WTC11 (cell line): ENCODE measurements around the gene ZNF407. TPM values are rescaled to one million over a fixed set of nuclear protein-coding genes. Genes with fewer than 3 reads are reported as not detected.

Experiments used
- ATAC-seq: fragments of 200-7000 bp; cut with Tn5 transposase; 2 replicates; pipeline ENCODE4 v1.10.0; 2021; ENCODE audit warnings: mild to moderate bottlenecking, moderate library complexity
- CTCF ChIA-PET: fragments of 300-600 bp; sonication (Branson Sonifier 250); formaldehyde crosslinking; loops from one replicate; lab custom pipeline; 2021; ENCODE audit warnings: antibody characterized with exemption; lab: Charles Lee
- POLR2A ChIA-PET: fragments of 350-600 bp; sonication (Branson Sonifier 250); formaldehyde crosslinking; loops from one replicate; lab custom pipeline; 2021; ENCODE audit warnings: antibody characterized with exemption; lab: Charles Lee
- DNase-seq: peaks from one replicate; pipeline ENCODE4 v3.0.0; 2021; ENCODE audit warnings: low spot score
- H3K27ac Mint-ChIP-seq: 2 replicates; pipeline ENCODE4 v1.8.0; 2021; ENCODE audit warnings: mixed read lengths
- H3K27me3 Mint-ChIP-seq: 2 replicates; pipeline ENCODE4 v1.8.0; 2021; ENCODE audit warnings: low read depth, mild to moderate bottlenecking, moderate library complexity, mixed read lengths
- H3K36me3 Mint-ChIP-seq: 2 replicates; pipeline ENCODE4 v1.8.0; 2021; ENCODE audit warnings: mixed read lengths
- H3K4me1 Mint-ChIP-seq: 2 replicates; pipeline ENCODE4 v1.8.0; 2022; ENCODE audit warnings: mixed read lengths
- H3K4me3 Mint-ChIP-seq: 2 replicates; pipeline ENCODE4 v1.8.0; 2021; ENCODE audit warnings: mild to moderate bottlenecking, moderate library complexity, mixed read lengths
- H3K9me3 Mint-ChIP-seq: 2 replicates; pipeline ENCODE4 v1.8.0; 2021; ENCODE audit warnings: mixed read lengths
- CREB1 ChIP-seq: sonication (generic); formaldehyde crosslinking; IDR thresholded peaks from 2 replicates; pipeline ENCODE4 v1.8.0; 2023; ENCODE audit warnings: mild to moderate bottlenecking, missing genetic modification reagents
- ELF4 ChIP-seq: sonication (generic); formaldehyde crosslinking; IDR thresholded peaks from 2 replicates; pipeline ENCODE4 v1.8.1; 2022; ENCODE audit warnings: low read depth, mild to moderate bottlenecking, moderate library complexity, missing genetic modification reagents
- FOXK1 ChIP-seq: sonication (generic); formaldehyde crosslinking; IDR thresholded peaks from 2 replicates; pipeline ENCODE4 v1.8.0; 2022; ENCODE audit warnings: mild to moderate bottlenecking, moderate library complexity, missing genetic modification reagents
- NFATC4 ChIP-seq: fragments of 250-450 bp; sonication (Bioruptor Pico); IDR thresholded peaks from 2 replicates; pipeline ENCODE4 v1.9.0; 2021; ENCODE audit warnings: mild to moderate bottlenecking
- NR2C2 ChIP-seq: sonication (generic); formaldehyde crosslinking; IDR thresholded peaks from 2 replicates; pipeline ENCODE4 v1.8.0; 2022; ENCODE audit warnings: mild to moderate bottlenecking, missing genetic modification reagents
- PRDM15 ChIP-seq: sonication (generic); formaldehyde crosslinking; IDR thresholded peaks from 2 replicates; pipeline ENCODE4 v1.8.0; 2022; ENCODE audit warnings: missing genetic modification reagents
- SOX15 ChIP-seq: fragments of 250-450 bp; sonication (Bioruptor Pico); IDR thresholded peaks from 2 replicates; pipeline ENCODE4 v1.9.0; 2021; ENCODE audit warnings: mild to moderate bottlenecking
- TEAD1 ChIP-seq: sonication (generic); formaldehyde crosslinking; IDR thresholded peaks from 2 replicates; pipeline ENCODE4 v1.8.0; 2022; ENCODE audit warnings: mild to moderate bottlenecking, missing genetic modification reagents
- USF1 ChIP-seq: sonication (generic); formaldehyde crosslinking; IDR thresholded peaks from 2 replicates; pipeline ENCODE4 v1.8.0; 2022; ENCODE audit warnings: mild to moderate bottlenecking, missing genetic modification reagents
- ZMAT4 ChIP-seq: fragments of 250-450 bp; sonication (Bioruptor Pico); IDR thresholded peaks from 2 replicates; pipeline ENCODE4 v1.9.0; 2021; ENCODE audit warnings: mild to moderate bottlenecking
- ZNF121 ChIP-seq: sonication (generic); formaldehyde crosslinking; IDR thresholded peaks from 2 replicates; pipeline ENCODE4 v1.8.0; 2023; ENCODE audit warnings: missing genetic modification reagents
- ZNF138 ChIP-seq: sonication (generic); formaldehyde crosslinking; conservative IDR thresholded peaks from 2 replicates; pipeline ENCODE4 v1.8.1; 2022; ENCODE audit warnings: mild to moderate bottlenecking, moderate library complexity, missing genetic modification reagents
- ZNF219 ChIP-seq: sonication (generic); formaldehyde crosslinking; IDR thresholded peaks from 2 replicates; pipeline ENCODE4 v1.8.0; 2023; ENCODE audit warnings: missing genetic modification reagents, mild to moderate bottlenecking, borderline replicate concordance
- ZNF263 ChIP-seq: sonication (generic); formaldehyde crosslinking; IDR thresholded peaks from 2 replicates; pipeline ENCODE4 v1.8.1; 2022; ENCODE audit warnings: low read depth, mild to moderate bottlenecking, moderate library complexity, missing genetic modification reagents
- ZNF396 ChIP-seq: fragments of 250-450 bp; sonication (Bioruptor Pico); IDR thresholded peaks from 2 replicates; pipeline ENCODE4 v1.8.0; 2021; ENCODE audit warnings: mild to moderate bottlenecking, moderate library complexity, borderline replicate concordance
- ZNF671 ChIP-seq: fragments of 250-450 bp; sonication (Bioruptor Pico); IDR thresholded peaks from 2 replicates; pipeline ENCODE4 v1.8.0; 2021; ENCODE audit warnings: mild to moderate bottlenecking
- total RNA-seq: library from RNA; stranded (reverse); gene quantifications from 3 replicates; pipeline ENCODE4 v1.2.3, GENCODE V29; 2021
- TF ChIP-seq, protein P1 (sequence below): sonication (generic); formaldehyde crosslinking; IDR thresholded peaks from 2 replicates; pipeline ENCODE4 v1.8.1; 2023; ENCODE audit warnings: mild to moderate bottlenecking, missing genetic modification reagents, moderate library complexity
- TF ChIP-seq, protein P2 (sequence below): fragments of 250-450 bp; sonication (Bioruptor Pico); IDR thresholded peaks from 2 replicates; pipeline ENCODE4 v1.9.0; 2021; ENCODE audit warnings: moderate library complexity, mild to moderate bottlenecking, inconsistent platforms, borderline replicate concordance
- TF ChIP-seq, protein P3 (sequence below): sonication (generic); formaldehyde crosslinking; IDR thresholded peaks from 2 replicates; pipeline ENCODE4 v1.8.0; 2022; ENCODE audit warnings: mild to moderate bottlenecking, missing genetic modification reagents
- TF ChIP-seq, protein P4 (sequence below): sonication (generic); formaldehyde crosslinking; conservative IDR thresholded peaks from 2 replicates; pipeline ENCODE4 v1.8.1; 2023; ENCODE audit warnings: mild to moderate bottlenecking, low read depth, missing genetic modification reagents, moderate library complexity
- TF ChIP-seq, protein P5 (sequence below): sonication (generic); formaldehyde crosslinking; IDR thresholded peaks from 2 replicates; pipeline ENCODE4 v1.8.0; 2022; ENCODE audit warnings: mild to moderate bottlenecking, missing genetic modification reagents
- TF ChIP-seq, protein P6 (sequence below): sonication (generic); formaldehyde crosslinking; IDR thresholded peaks from 2 replicates; pipeline ENCODE4 v1.8.1; 2023; ENCODE audit warnings: mild to moderate bottlenecking, missing genetic modification reagents, borderline replicate concordance

ZNF407 gene
- total RNA-seq, 1 experiment from 2014 or later, result 6.5 TPM

- no peaks in the 10 kb centered on the region for H3K27me3 Mint-ChIP-seq
- no peak for ATAC-seq
- no peak overlapping the region for H3K27ac Mint-ChIP-seq
- no peaks in the 10 kb centered on the region for H3K36me3 Mint-ChIP-seq
- ChIA-PET CTCF (no interaction called here), POLR2A (no interaction called here)
- H3K9me3 Mint-ChIP-seq, result no peaks in the 10 kb centered on the region
- TF ChIP-seq CREB1, result no peak
- no peak for TF ChIP-seq PRDM15
- TF ChIP-seq NFATC4 (CRISPR knock-in tag), result no peak
- no peak for TF ChIP-seq ZNF121 (CRISPR knock-in tag)
- TF ChIP-seq ZNF671, result no peak
- no peak for TF ChIP-seq ZNF138 (CRISPR knock-in tag)
- no peak for TF ChIP-seq FOXK1 (CRISPR knock-in tag)
- TF ChIP-seq TEAD1 (CRISPR knock-in tag), result no peak
- TF ChIP-seq USF1 (CRISPR knock-in tag), result no peak
- TF ChIP-seq, protein P1, sequence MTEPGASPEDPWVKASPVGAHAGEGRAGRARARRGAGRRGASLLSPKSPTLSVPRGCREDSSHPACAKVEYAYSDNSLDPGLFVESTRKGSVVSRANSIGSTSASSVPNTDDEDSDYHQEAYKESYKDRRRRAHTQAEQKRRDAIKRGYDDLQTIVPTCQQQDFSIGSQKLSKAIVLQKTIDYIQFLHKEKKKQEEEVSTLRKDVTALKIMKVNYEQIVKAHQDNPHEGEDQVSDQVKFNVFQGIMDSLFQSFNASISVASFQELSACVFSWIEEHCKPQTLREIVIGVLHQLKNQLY (CRISPR knock-in tag), result no peak
- TF ChIP-seq, protein P2, sequence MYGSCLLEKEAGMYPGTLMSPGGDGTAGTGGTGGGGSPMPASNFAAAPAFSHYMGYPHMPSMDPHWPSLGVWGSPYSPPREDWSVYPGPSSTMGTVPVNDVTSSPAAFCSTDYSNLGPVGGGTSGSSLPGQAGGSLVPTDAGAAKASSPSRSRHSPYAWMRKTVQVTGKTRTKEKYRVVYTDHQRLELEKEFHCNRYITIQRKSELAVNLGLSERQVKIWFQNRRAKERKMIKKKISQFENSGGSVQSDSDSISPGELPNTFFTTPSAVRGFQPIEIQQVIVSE, result no peak
- TF ChIP-seq ZNF219 (CRISPR knock-in tag), result no peak
- TF ChIP-seq, protein P3, sequence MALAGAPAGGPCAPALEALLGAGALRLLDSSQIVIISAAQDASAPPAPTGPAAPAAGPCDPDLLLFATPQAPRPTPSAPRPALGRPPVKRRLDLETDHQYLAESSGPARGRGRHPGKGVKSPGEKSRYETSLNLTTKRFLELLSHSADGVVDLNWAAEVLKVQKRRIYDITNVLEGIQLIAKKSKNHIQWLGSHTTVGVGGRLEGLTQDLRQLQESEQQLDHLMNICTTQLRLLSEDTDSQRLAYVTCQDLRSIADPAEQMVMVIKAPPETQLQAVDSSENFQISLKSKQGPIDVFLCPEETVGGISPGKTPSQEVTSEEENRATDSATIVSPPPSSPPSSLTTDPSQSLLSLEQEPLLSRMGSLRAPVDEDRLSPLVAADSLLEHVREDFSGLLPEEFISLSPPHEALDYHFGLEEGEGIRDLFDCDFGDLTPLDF, result no peak
- TF ChIP-seq ZNF396 (CRISPR knock-in tag), result no peak
- TF ChIP-seq ELF4 (CRISPR knock-in tag), result no peak
- TF ChIP-seq NR2C2 (CRISPR knock-in tag), result no peak
- H3K4me3 Mint-ChIP-seq, result no peak overlapping the region
- no peak for DNase-seq
- H3K4me1 Mint-ChIP-seq, result peaks cover 7% of the 10 kb centered on the region
Observed at GRCh38 chr18:74857901-74858300, 260.2 kb downstream of the ZNF407 start.

GRCh38 chr18:74861154-74861553 lies 263.5 kb downstream of the ZNF407 start:
- H3K4me3 Mint-ChIP-seq, result no peak overlapping the region
- CTCF ChIA-PET, result interaction anchor here (0.9 to 1.1 kb wide), 2 partner anchors 41 to 181 kb away, joined by 3 read pairs; no protein-coding TSS in a partner anchor
- no peaks in the 10 kb centered on the region for H3K27me3 Mint-ChIP-seq
- H3K4me1 Mint-ChIP-seq, result no peaks in the 10 kb centered on the region
- H3K27ac Mint-ChIP-seq, result no peak overlapping the region
- POLR2A ChIA-PET, result no interaction called here
- H3K36me3 Mint-ChIP-seq, result no peaks in the 10 kb centered on the region
- DNase-seq (no peak), ATAC-seq (no peak)
- no peaks in the 10 kb centered on the region for H3K9me3 Mint-ChIP-seq
- TF ChIP-seq ZMAT4 (CRISPR knock-in tag) (no peak), SOX15 (CRISPR knock-in tag) (no peak), ZNF263 (CRISPR knock-in tag) (no peak), NFATC4 (CRISPR knock-in tag) (no peak)
- TF ChIP-seq, protein P4, sequence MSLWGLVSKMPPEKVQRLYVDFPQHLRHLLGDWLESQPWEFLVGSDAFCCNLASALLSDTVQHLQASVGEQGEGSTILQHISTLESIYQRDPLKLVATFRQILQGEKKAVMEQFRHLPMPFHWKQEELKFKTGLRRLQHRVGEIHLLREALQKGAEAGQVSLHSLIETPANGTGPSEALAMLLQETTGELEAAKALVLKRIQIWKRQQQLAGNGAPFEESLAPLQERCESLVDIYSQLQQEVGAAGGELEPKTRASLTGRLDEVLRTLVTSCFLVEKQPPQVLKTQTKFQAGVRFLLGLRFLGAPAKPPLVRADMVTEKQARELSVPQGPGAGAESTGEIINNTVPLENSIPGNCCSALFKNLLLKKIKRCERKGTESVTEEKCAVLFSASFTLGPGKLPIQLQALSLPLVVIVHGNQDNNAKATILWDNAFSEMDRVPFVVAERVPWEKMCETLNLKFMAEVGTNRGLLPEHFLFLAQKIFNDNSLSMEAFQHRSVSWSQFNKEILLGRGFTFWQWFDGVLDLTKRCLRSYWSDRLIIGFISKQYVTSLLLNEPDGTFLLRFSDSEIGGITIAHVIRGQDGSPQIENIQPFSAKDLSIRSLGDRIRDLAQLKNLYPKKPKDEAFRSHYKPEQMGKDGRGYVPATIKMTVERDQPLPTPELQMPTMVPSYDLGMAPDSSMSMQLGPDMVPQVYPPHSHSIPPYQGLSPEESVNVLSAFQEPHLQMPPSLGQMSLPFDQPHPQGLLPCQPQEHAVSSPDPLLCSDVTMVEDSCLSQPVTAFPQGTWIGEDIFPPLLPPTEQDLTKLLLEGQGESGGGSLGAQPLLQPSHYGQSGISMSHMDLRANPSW (CRISPR knock-in tag), result no peak
- TF ChIP-seq, protein P5, sequence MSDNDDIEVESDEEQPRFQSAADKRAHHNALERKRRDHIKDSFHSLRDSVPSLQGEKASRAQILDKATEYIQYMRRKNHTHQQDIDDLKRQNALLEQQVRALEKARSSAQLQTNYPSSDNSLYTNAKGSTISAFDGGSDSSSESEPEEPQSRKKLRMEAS, result no peak
- TF ChIP-seq, protein P6, sequence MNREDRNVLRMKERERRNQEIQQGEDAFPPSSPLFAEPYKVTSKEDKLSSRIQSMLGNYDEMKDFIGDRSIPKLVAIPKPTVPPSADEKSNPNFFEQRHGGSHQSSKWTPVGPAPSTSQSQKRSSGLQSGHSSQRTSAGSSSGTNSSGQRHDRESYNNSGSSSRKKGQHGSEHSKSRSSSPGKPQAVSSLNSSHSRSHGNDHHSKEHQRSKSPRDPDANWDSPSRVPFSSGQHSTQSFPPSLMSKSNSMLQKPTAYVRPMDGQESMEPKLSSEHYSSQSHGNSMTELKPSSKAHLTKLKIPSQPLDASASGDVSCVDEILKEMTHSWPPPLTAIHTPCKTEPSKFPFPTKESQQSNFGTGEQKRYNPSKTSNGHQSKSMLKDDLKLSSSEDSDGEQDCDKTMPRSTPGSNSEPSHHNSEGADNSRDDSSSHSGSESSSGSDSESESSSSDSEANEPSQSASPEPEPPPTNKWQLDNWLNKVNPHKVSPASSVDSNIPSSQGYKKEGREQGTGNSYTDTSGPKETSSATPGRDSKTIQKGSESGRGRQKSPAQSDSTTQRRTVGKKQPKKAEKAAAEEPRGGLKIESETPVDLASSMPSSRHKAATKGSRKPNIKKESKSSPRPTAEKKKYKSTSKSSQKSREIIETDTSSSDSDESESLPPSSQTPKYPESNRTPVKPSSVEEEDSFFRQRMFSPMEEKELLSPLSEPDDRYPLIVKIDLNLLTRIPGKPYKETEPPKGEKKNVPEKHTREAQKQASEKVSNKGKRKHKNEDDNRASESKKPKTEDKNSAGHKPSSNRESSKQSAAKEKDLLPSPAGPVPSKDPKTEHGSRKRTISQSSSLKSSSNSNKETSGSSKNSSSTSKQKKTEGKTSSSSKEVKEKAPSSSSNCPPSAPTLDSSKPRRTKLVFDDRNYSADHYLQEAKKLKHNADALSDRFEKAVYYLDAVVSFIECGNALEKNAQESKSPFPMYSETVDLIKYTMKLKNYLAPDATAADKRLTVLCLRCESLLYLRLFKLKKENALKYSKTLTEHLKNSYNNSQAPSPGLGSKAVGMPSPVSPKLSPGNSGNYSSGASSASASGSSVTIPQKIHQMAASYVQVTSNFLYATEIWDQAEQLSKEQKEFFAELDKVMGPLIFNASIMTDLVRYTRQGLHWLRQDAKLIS (CRISPR knock-in tag), result no peak
